HUES64 (cell line): ENCODE measurements around the gene SNTG2.

Experiments
- H3K27ac ChIP-seq: 2 replicates; pipeline ENCODE4 v1.7.0; 2013; ENCODE audit warnings: low read depth, low read length, inconsistent platforms
- H3K27me3 ChIP-seq: 2 replicates; pipeline ENCODE4 v1.6.1; 2013; ENCODE audit warnings: mild to moderate bottlenecking, low read length; ENCODE audit not compliant: insufficient read depth
- H3K36me3 ChIP-seq: 2 replicates; pipeline ENCODE4 v1.6.1; 2013; ENCODE audit warnings: mild to moderate bottlenecking, low read length; ENCODE audit not compliant: insufficient read depth
- H3K4me1 ChIP-seq: 2 replicates; pipeline ENCODE4 v1.6.1; 2013; ENCODE audit warnings: mild to moderate bottlenecking, low read length, moderate library complexity; ENCODE audit not compliant: insufficient read depth
- H3K4me3 ChIP-seq: 2 replicates; pipeline ENCODE4 v1.5.1; 2013; ENCODE audit warnings: mild to moderate bottlenecking, low read length, moderate library complexity
- H3K9ac ChIP-seq: 2 replicates; pipeline ENCODE4 v1.6.1; 2013; ENCODE audit warnings: mild to moderate bottlenecking, low read depth, low read length
- H3K9me3 ChIP-seq: 2 replicates; pipeline ENCODE4 v1.6.1; 2013; ENCODE audit warnings: low read depth, low read length; ENCODE audit not compliant: insufficient read depth
- WGBS: fragments of 150-250, 120-280 bp; methylation state at CpG from one replicate; pipeline ENCODE4 v1.1.7; 2013; ENCODE audit warnings: missing lambda C conversion rate; 5-methylcytosine and 5-hydroxymethylcytosine counted together

Gene SNTG2

GRCh38 chr2:915979-916378 is 34.7 kb upstream of the SNTG2 start:
- WGBS = 87% methylated on average over 14 of the region's 14 CpGs

DNA sequence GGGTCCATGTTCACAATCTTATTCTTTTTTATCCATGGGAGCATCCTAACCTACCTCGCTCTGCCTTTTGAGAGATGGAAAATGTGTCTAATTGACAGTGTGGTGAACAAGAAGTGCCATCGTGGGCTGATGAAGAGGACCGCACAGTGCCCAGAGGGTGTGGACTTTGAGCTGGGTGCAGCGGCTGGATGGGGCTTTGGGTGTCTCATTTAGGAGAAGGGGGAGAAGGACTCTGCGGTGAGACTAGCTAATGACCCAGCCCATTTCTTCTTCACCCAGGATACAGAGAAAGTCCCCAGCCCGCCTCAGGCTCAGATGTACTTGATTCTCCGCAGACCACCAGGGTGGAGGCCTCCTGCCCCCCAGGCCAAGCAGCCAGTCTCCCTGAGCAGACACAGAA is 33.7 kb upstream of the SNTG2 start:
- WGBS = 86% methylated on average over 7 of the region's 7 CpGs

More at GRCh38 chr2:915979-916378, 34.7 kb upstream of the SNTG2 start:
- Histone ChIP-seq H3K9me3 (no peaks in the 10 kb centered on the region), H3K27ac (no peak overlapping the region), H3K9ac (no peak overlapping the region), H3K36me3 (no peaks in the 10 kb centered on the region), H3K4me3 (no peak overlapping the region), H3K4me1 (no peaks in the 10 kb centered on the region), H3K27me3 (no peaks in the 10 kb centered on the region)

GRCh38 chr2:919672-920071 is 31.0 kb upstream of the SNTG2 start:
- Histone ChIP-seq H3K4me1 (peaks cover 9% of the 10 kb centered on the region), H3K9ac (no peak overlapping the region), H3K4me3 (no peak overlapping the region), H3K27ac (no peak overlapping the region), H3K9me3 (no peaks in the 10 kb centered on the region), H3K27me3 (no peaks in the 10 kb centered on the region; the same call in 1 of the 2 replicates), H3K36me3 (no peaks in the 10 kb centered on the region)

More for the DNA sequence above, 33.7 kb upstream of the SNTG2 start:
- Histone ChIP-seq H3K27me3 (no peaks in the 10 kb centered on the region), H3K4me1 (no peaks in the 10 kb centered on the region), H3K9me3 (no peaks in the 10 kb centered on the region), H3K27ac (no peak overlapping the region), H3K36me3 (no peaks in the 10 kb centered on the region), H3K9ac (no peak overlapping the region), H3K4me3 (no peak overlapping the region)

GRCh38 chr2:920573-920972 is 30.1 kb upstream of the SNTG2 start:
- Histone ChIP-seq H3K27me3 (no peaks in the 10 kb centered on the region; the same call in 1 of the 2 replicates), H3K36me3 (no peaks in the 10 kb centered on the region), H3K9me3 (no peaks in the 10 kb centered on the region), H3K9ac (no peak overlapping the region), H3K4me3 (no peak overlapping the region), H3K4me1 (peaks cover 18% of the 10 kb centered on the region), H3K27ac (no peak overlapping the region)
- 89% methylated on average over 11 of the region's 11 CpGs for WGBS

DNA sequence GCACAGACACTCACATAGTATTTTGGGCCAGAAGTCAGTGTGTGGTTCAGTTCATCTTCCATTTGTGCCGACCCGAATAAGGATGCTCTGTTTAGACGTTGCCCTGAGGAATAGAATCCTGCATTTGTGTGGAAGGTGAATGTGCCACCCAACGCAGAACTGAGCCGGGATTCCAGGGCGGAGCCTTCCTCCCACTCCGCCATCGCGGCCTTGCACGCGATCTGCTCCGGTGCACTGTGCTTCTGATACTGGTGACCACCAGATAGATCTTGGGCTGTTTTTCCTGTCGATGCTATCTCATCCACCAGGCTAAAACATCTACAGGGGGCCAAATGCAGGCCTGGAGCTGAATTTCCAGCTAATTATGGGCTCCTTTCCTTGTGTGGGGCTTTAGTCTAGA is 29.6 kb upstream of the SNTG2 start:
- WGBS = 94% methylated on average over 13 of the region's 13 CpGs
- Histone ChIP-seq H3K27ac (no peak overlapping the region), H3K9me3 (no peaks in the 10 kb centered on the region), H3K36me3 (no peaks in the 10 kb centered on the region), H3K4me3 (no peak overlapping the region), H3K27me3 (no peaks in the 10 kb centered on the region; the same call in 1 of the 2 replicates), H3K9ac (no peak overlapping the region), H3K4me1 (peaks cover 22% of the 10 kb centered on the region)

DNA sequence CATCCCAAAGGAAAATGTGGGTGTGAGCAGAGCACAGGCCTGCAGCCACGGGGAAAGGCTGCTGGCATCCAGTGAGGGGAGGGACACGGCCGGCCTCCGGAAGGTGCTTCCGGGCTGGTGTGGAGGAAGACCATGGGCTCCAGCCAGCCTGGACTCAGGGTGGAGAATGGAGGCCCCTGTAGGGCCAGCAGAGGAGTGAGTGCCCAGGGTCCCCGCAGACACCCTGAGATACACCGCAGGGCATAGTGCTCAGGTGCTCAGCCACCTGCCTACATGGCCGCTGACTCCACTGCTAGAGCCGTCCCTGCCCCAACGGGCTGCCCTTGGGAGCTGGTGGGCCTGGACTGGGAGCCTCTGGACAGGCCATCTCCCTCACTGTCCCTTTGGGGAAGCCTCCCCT is 28.5 kb upstream of the SNTG2 start:
- H3K9me3 ChIP-seq = peaks cover 3% of the 10 kb centered on the region; the same call in 1 of the 2 replicates
- no peaks in the 10 kb centered on the region for H3K36me3 ChIP-seq
- H3K27me3 ChIP-seq = no peaks in the 10 kb centered on the region; the same call in 1 of the 2 replicates
- 93% methylated on average over 10 of the region's 10 CpGs for WGBS
- peaks cover 24% of the 10 kb centered on the region for H3K4me1 ChIP-seq
- no peak overlapping the region for H3K4me3 ChIP-seq
- H3K9ac ChIP-seq = no peak overlapping the region
- no peak overlapping the region for H3K27ac ChIP-seq

DNA sequence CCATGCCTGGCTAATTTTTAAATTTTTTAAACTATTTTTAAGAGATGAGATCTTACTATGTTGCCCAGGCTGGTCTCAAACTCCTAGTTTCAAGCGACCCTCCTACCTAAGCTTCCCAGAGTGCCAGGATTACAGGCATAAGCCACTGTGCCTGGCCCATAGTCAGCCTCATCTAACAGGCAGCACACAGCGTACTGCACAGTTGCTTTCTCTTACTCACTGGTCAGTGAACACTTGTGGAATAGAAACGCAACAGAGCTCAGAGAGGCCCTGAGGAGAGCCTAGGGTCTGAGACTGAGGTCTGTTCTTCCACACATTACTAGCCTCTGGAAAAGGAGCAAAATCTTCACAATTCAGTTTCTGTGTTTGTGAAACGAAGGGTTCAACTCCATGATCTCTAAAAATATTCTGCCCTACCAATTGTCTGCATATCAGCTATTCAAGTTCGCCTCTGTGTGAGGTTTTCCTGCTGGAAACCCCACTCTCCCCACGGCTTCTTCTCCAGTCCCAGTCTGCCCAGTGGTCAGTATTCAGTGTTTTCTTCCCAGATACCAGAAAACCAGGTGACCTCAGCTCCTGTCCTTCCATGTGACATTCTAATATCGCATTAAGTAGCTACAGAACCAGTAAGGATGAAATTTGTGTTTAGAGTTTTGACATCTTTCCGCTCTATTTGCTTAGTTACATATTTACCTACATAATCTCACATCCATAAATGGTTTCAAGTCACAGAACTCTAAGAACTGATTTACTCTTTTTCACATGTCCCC is 26.6 kb upstream of the SNTG2 start:
- H3K36me3 ChIP-seq = no peaks in the 10 kb centered on the region
- H3K9me3 ChIP-seq = peaks cover 3% of the 10 kb centered on the region; the same call in 1 of the 2 replicates
- H3K4me1 ChIP-seq = peaks cover 24% of the 10 kb centered on the region
- H3K27ac ChIP-seq = no peak overlapping the region; the same call in 1 of the 2 replicates
- 83% methylated on average over 7 of the region's 8 CpGs for WGBS
- no peak overlapping the region for H3K9ac ChIP-seq
- no peak overlapping the region for H3K4me3 ChIP-seq
- H3K27me3 ChIP-seq = no peaks in the 10 kb centered on the region; the same call in 1 of the 2 replicates

GRCh38 chr2:924701-925100 is 25.9 kb upstream of the SNTG2 start:
- Histone ChIP-seq H3K36me3 (no peaks in the 10 kb centered on the region), H3K9ac (no peak overlapping the region), H3K9me3 (peaks cover 3% of the 10 kb centered on the region; the same call in 1 of the 2 replicates), H3K27ac (peak overlapping the region; percentile 79; the same call in 1 of the 2 replicates), H3K4me3 (no peak overlapping the region), H3K27me3 (no peaks in the 10 kb centered on the region; the same call in 1 of the 2 replicates), H3K4me1 (peaks cover 24% of the 10 kb centered on the region)
- WGBS = 39% methylated on average over 4 of the region's 5 CpGs

GRCh38 chr2:925309-925708 is 25.3 kb upstream of the SNTG2 start:
- Histone ChIP-seq H3K27me3 (no peaks in the 10 kb centered on the region; the same call in 1 of the 2 replicates), H3K9ac (no peak overlapping the region; the same call in 1 of the 2 replicates), H3K4me1 (peaks cover 24% of the 10 kb centered on the region), H3K9me3 (peaks cover 3% of the 10 kb centered on the region; the same call in 1 of the 2 replicates), H3K4me3 (no peak overlapping the region), H3K27ac (peak overlapping the region; percentile 79; the same call in 1 of the 2 replicates), H3K36me3 (no peaks in the 10 kb centered on the region)
- WGBS = 57% methylated on average over 4 of the region's 4 CpGs

DNA sequence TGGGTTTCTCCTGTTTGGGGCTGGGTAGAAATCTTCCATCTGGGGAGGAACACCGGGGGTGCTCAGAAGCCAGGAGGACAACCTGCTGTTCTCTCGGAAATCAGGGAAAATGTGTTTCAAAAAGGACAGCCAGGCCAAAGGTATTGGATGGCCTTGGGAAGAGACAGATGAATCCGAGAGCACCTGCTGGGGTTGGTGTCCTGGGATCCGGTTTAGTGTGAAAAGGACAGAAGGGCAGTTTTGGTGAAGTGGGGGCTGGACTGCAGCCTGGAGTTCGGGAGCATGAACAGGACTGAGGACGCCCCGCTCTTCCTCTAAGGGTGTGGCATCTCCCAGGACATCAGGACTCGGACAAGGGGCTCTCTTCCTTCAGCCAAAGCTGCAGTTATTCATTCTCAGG is 24.9 kb upstream of the SNTG2 start:
- Histone ChIP-seq H3K27ac (peak overlapping the region; percentile 79; the same call in 1 of the 2 replicates), H3K27me3 (no peaks in the 10 kb centered on the region; the same call in 1 of the 2 replicates), H3K36me3 (no peaks in the 10 kb centered on the region), H3K4me3 (no peak overlapping the region), H3K9ac (no peak overlapping the region; the same call in 1 of the 2 replicates), H3K4me1 (peaks cover 24% of the 10 kb centered on the region), H3K9me3 (peaks cover 3% of the 10 kb centered on the region; the same call in 1 of the 2 replicates)
- WGBS = 79% methylated on average over 8 of the region's 8 CpGs

DNA sequence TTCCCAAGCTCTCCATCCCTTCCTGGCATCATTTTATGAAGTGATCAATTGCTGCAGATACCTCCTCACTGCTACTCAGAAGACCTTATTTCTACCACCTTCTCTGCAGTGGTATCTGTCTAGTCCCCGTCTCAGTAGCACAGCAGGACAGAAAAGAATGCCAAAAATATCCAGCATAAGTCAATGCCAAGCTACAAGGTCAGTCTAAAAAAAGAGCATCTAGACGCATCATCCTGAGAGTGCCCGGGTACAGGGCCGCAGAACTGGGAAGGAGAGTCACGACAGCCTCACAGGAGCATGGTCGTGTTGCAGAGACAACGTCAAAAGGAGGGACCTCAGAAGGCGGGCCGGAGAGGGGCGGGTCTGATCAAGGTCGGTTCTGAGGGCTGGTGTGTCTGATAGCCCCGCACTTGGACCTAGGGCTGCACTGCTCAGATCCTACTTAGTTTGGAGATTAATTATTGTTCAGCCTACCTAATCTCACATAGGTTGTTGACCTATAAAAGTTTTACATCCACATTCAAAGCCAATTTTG is 24.3 kb upstream of the SNTG2 start:
- no peaks in the 10 kb centered on the region for H3K36me3 ChIP-seq
- no peaks in the 10 kb centered on the region; the same call in 1 of the 2 replicates for H3K27me3 ChIP-seq
- 90% methylated on average over 12 of the region's 12 CpGs for WGBS
- no peak overlapping the region for H3K9ac ChIP-seq
- peaks cover 3% of the 10 kb centered on the region; the same call in 1 of the 2 replicates for H3K9me3 ChIP-seq
- peaks cover 24% of the 10 kb centered on the region for H3K4me1 ChIP-seq
- H3K27ac ChIP-seq = no peak overlapping the region
- H3K4me3 ChIP-seq = no peak overlapping the region
